Superior temporal gyrus (tissue), 1 donor: ENCODE measurements around the gene TSNAXIP1.
A peak's percentile ranks its signal among the peaks of the same experiment; 100 is the strongest.
"Not testable (repeated sequence)": the region's sequence is repeated elsewhere in the genome, so short reads cannot be mapped to it uniquely, and the experiment has no call there.

Source experiments
- DNase-seq: peaks from one replicate; pipeline ENCODE4 v3.0.0-alpha.2; 2016; ENCODE audit errors: extremely low spot score

Gene TSNAXIP1

GRCh38 chr16:67833415-67834241, 26.9 kb downstream of the TSNAXIP1 start:
- peak; percentile 96 for DNase-seq

GRCh38 chr16:67834242-67834614, 27.5 kb downstream of the TSNAXIP1 start:
- DNase-seq: no peak

- DNase-seq: not testable (repeated sequence)
These were observed 30.5 kb downstream of the TSNAXIP1 start for GRCh38 chr16:67837190-67837589.

- DNase-seq: no peak
These were observed 31.1 kb downstream of the TSNAXIP1 start for GRCh38 chr16:67837811-67838210.

- no peak for DNase-seq
These were observed 34.6 kb downstream of the TSNAXIP1 start for GRCh38 chr16:67841198-67841815.

- DNase-seq: peak; percentile 99
These were observed 35.3 kb downstream of the TSNAXIP1 start, which contains the start of gene THAP11 for GRCh38 chr16:67841816-67842508. TSS of gene THAP11 (plus strand) at chr16:67842320. CDS start at chr16:67842555, 235 bp downstream.

- peak; percentile 60 for DNase-seq
These were observed 36.0 kb downstream of the TSNAXIP1 start for GRCh38 chr16:67842509-67843342.

- no peak for DNase-seq
These were observed 36.7 kb downstream of the TSNAXIP1 start for GRCh38 chr16:67843343-67843765.

GRCh38 chr16:67844497-67844896, 37.8 kb downstream of the TSNAXIP1 start:
- DNase-seq: no peak

GRCh38 chr16:67845291-67846062, 38.8 kb downstream of the TSNAXIP1 start:
- DNase-seq: no peak

GRCh38 chr16:67846063-67846319, 39.3 kb downstream of the TSNAXIP1 start:
- DNase-seq: no peak

GRCh38 chr16:67846320-67847063, 39.8 kb downstream of the TSNAXIP1 start, which contains the start of gene NUTF2:
TSS of gene NUTF2 (plus strand) at chr16:67846933. CDS start at chr16:67865131, 18,198 bp downstream.
- DNase-seq: peak; percentile 96

GRCh38 chr16:67847064-67847861, 40.6 kb downstream of the TSNAXIP1 start, which contains the start of gene CENPT:
TSS of gene CENPT (minus strand) at chr16:67847693. CDS start at chr16:67833859, 13,834 bp downstream.
- no peak for DNase-seq

GRCh38 chr16:67848118-67848517, 41.4 kb downstream of the TSNAXIP1 start:
- no peak for DNase-seq

GRCh38 chr16:67853670-67854069, 47.0 kb downstream of the TSNAXIP1 start:
- no peak for DNase-seq

GRCh38 chr16:67855789-67856188, 49.1 kb downstream of the TSNAXIP1 start:
- DNase-seq: no peak

- DNase-seq: no peak
These were observed 50.3 kb downstream of the TSNAXIP1 start for GRCh38 chr16:67856927-67857546.

- DNase-seq: no peak
These were observed 51.0 kb downstream of the TSNAXIP1 start for GRCh38 chr16:67857547-67858233.
